22Rv1 (cell line): ENCODE results near the gene ADCY2.

Experiments
- H3K27ac ChIP-seq: fragments of 450-650 bp; 2 replicates; pipeline ENCODE4 v1.5.1; 2017
- ZFX ChIP-seq: fragments of 450-650 bp; IDR thresholded peaks from 2 replicates; pipeline ENCODE4 v1.6.1; 2017; ENCODE audit warnings: antibody characterized with exemption, borderline replicate concordance
- TF ChIP-seq, protein P1 (sequence below): fragments of 450-650 bp; IDR thresholded peaks from 2 replicates; pipeline ENCODE4 v1.5.1; 2017; ENCODE audit warnings: mild to moderate bottlenecking

The ADCY2 gene

DNA sequence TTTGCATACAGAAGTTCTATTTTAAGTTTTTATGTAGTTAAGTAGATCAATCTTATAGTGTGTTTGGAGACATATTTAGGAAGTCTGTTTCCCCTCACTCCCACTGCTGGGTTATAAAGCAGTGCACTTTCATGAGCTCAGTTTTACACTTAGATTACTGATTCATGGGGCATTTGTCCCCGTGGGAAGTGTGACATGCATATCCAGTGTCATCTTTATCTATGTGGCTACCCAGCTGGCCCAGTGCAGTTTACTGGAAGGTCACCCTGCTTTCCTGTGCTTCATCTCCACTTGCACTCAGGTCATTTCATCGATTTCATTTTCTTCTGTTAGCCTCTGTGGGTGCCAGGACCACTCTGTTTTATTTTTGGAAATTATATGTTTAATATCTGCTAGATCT lies 49.1 kb downstream of the ADCY2 start:
- TF ChIP-seq ZFX: no peak
- TF ChIP-seq, protein P1, sequence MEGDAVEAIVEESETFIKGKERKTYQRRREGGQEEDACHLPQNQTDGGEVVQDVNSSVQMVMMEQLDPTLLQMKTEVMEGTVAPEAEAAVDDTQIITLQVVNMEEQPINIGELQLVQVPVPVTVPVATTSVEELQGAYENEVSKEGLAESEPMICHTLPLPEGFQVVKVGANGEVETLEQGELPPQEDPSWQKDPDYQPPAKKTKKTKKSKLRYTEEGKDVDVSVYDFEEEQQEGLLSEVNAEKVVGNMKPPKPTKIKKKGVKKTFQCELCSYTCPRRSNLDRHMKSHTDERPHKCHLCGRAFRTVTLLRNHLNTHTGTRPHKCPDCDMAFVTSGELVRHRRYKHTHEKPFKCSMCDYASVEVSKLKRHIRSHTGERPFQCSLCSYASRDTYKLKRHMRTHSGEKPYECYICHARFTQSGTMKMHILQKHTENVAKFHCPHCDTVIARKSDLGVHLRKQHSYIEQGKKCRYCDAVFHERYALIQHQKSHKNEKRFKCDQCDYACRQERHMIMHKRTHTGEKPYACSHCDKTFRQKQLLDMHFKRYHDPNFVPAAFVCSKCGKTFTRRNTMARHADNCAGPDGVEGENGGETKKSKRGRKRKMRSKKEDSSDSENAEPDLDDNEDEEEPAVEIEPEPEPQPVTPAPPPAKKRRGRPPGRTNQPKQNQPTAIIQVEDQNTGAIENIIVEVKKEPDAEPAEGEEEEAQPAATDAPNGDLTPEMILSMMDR: no peak
- no peak overlapping the region for H3K27ac ChIP-seq

GRCh38 chr5:7445831-7446230 lies 49.9 kb downstream of the ADCY2 start:
- TF ChIP-seq, protein P1: no peak
- no peak for TF ChIP-seq ZFX
- H3K27ac ChIP-seq: no peak overlapping the region

GRCh38 chr5:7446913-7447312 lies 51.0 kb downstream of the ADCY2 start:
- TF ChIP-seq ZFX: no peak
- TF ChIP-seq, protein P1: no peak
- H3K27ac ChIP-seq: no peak overlapping the region

GRCh38 chr5:7453947-7454346 lies 58.0 kb downstream of the ADCY2 start:
- no peak overlapping the region for H3K27ac ChIP-seq
- no peak for TF ChIP-seq ZFX
- TF ChIP-seq, protein P1: no peak

- TF ChIP-seq, protein P1: no peak
- no peak for TF ChIP-seq ZFX
- no peak overlapping the region for H3K27ac ChIP-seq
Observed at GRCh38 chr5:7456206-7456605, 60.3 kb downstream of the ADCY2 start.

- TF ChIP-seq, protein P1: no peak
- no peak for TF ChIP-seq ZFX
- no peak overlapping the region for H3K27ac ChIP-seq
Observed at GRCh38 chr5:7461371-7461770, 65.4 kb downstream of the ADCY2 start.

GRCh38 chr5:7462758-7463157 lies 66.8 kb downstream of the ADCY2 start:
- TF ChIP-seq, protein P1: no peak
- no peak for TF ChIP-seq ZFX

More at GRCh38 chr5:7462758-7463157, 66.8 kb downstream of the ADCY2 start:
- no peak overlapping the region for H3K27ac ChIP-seq
